HEK293 (cell line): ENCODE data around the gene TMEM125.
A peak's percentile ranks its signal among the peaks of the same experiment; 100 is the strongest.

Source experiments
- CTCF ChIA-PET: fragments of 350-600 bp; formaldehyde crosslinking; extraction: SDS; loops from one replicate; lab custom pipeline; 2021; ENCODE audit warnings: antibody characterized with exemption; lab: Yijun Ruan, JAX
- POLR2A ChIA-PET: fragments of 300-600 bp; formaldehyde crosslinking; extraction: SDS; loops from one replicate; lab custom pipeline; 2020; ENCODE audit warnings: antibody characterized with exemption, inconsistent platforms; lab: Yijun Ruan, JAX
- H3K27ac ChIP-seq: fragments of 200-500 bp; sonication (Bioruptor generic); 2 replicates; pipeline ENCODE4 v1.5.1; 2014; ENCODE audit warnings: low read depth, low read length, control low read depth, inconsistent platforms; ENCODE audit errors: extremely low read depth
- H3K36me3 ChIP-seq, 2 experiments: fragments of 200-500 bp in 1 of 2; sonication (Bioruptor generic) in 1 of 2; 1 replicate in 1 of 2; 2 replicates in 1 of 2; pipeline ENCODE4 v1.5.1; 2014 to 2017; ENCODE audit warnings: inconsistent platforms in 2 of 2, low read length in 2 of 2; ENCODE audit not compliant: control insufficient read depth in 2 of 2, insufficient read depth in 1 of 2
- H3K4me1 ChIP-seq: fragments of 200-500 bp; sonication (Bioruptor generic); 2 replicates; pipeline ENCODE4 v1.5.1; 2014; ENCODE audit warnings: mild to moderate bottlenecking, low read length, inconsistent platforms; ENCODE audit not compliant: control insufficient read depth, insufficient read depth
- H3K4me3 ChIP-seq: 2 replicates; pipeline ENCODE4 v1.5.1; 2011; ENCODE audit warnings: low read depth, mild to moderate bottlenecking, control low read depth, low read length, moderate library complexity
- H3K9me3 ChIP-seq: fragments of 200-500 bp; sonication (Bioruptor generic); 2 replicates; pipeline ENCODE4 v1.5.1; 2014; ENCODE audit warnings: low read depth, low read length, inconsistent platforms; ENCODE audit not compliant: control insufficient read depth, insufficient read depth
- GLI4 ChIP-seq: fragments of 450-650 bp; formaldehyde crosslinking; IDR thresholded peaks from 2 replicates; pipeline ENCODE4 v1.5.1; 2016; ENCODE audit warnings: missing biosample characterization, missing genetic modification characterization
- OSR2 ChIP-seq: fragments of 450-650 bp; formaldehyde crosslinking; IDR thresholded peaks from 2 replicates; pipeline ENCODE4 v1.5.1; 2016; ENCODE audit warnings: missing biosample characterization, missing genetic modification characterization
- SCRT1 ChIP-seq: fragments of 450-650 bp; formaldehyde crosslinking; IDR thresholded peaks from 2 replicates; pipeline ENCODE4 v1.5.1; 2016; ENCODE audit warnings: missing biosample characterization, missing genetic modification characterization, borderline replicate concordance
- SCRT2 ChIP-seq: fragments of 450-650 bp; formaldehyde crosslinking; IDR thresholded peaks from 2 replicates; pipeline ENCODE4 v1.5.1; 2016; ENCODE audit warnings: missing biosample characterization, missing genetic modification characterization
- ZBTB7A ChIP-seq: fragments of 450-650 bp; formaldehyde crosslinking; IDR thresholded peaks from 2 replicates; pipeline ENCODE4 v1.5.1; 2016; ENCODE audit warnings: low read depth, missing biosample characterization, missing genetic modification characterization
- ZFP41 ChIP-seq: fragments of 450-650 bp; formaldehyde crosslinking; IDR thresholded peaks from 2 replicates; pipeline ENCODE4 v1.5.1; 2016; ENCODE audit warnings: missing biosample characterization, missing genetic modification characterization, borderline replicate concordance
- ZNF138 ChIP-seq: fragments of 450-650 bp; formaldehyde crosslinking; IDR thresholded peaks from 2 replicates; pipeline ENCODE4 v1.5.1; 2016; ENCODE audit warnings: missing biosample characterization, missing genetic modification characterization, borderline replicate concordance
- ZNF174 ChIP-seq: fragments of 450-650 bp; formaldehyde crosslinking; IDR thresholded peaks from 2 replicates; pipeline ENCODE4 v1.5.0; 2017; ENCODE audit warnings: missing biosample characterization, mild to moderate bottlenecking, missing genetic modification characterization
- ZNF175 ChIP-seq: fragments of 450-650 bp; formaldehyde crosslinking; IDR thresholded peaks from 2 replicates; pipeline ENCODE4 v1.5.1; 2016; ENCODE audit warnings: missing biosample characterization, missing genetic modification characterization
- ZNF23 ChIP-seq: fragments of 450-650 bp; formaldehyde crosslinking; IDR thresholded peaks from 2 replicates; pipeline ENCODE4 v1.5.1; 2016; ENCODE audit warnings: missing biosample characterization, missing genetic modification characterization, borderline replicate concordance
- ZNF335 ChIP-seq: fragments of 450-650 bp; formaldehyde crosslinking; conservative IDR thresholded peaks from 2 replicates; pipeline ENCODE4 v1.5.1; 2016; ENCODE audit warnings: missing biosample characterization, missing genetic modification characterization
- ZNF366 ChIP-seq: fragments of 450-650 bp; formaldehyde crosslinking; conservative IDR thresholded peaks from 2 replicates; pipeline ENCODE4 v1.5.1; 2016; ENCODE audit warnings: missing biosample characterization, missing genetic modification characterization
- ZNF473 ChIP-seq: fragments of 450-650 bp; formaldehyde crosslinking; IDR thresholded peaks from 2 replicates; pipeline ENCODE4 v1.5.1; 2017; ENCODE audit warnings: missing biosample characterization, missing genetic modification characterization
- ZNF623 ChIP-seq: fragments of 450-650 bp; formaldehyde crosslinking; IDR thresholded peaks from 2 replicates; pipeline ENCODE4 v1.5.1; 2016; ENCODE audit warnings: missing biosample characterization, missing genetic modification characterization
- ZNF658 ChIP-seq: fragments of 450-650 bp; formaldehyde crosslinking; IDR thresholded peaks from 2 replicates; pipeline ENCODE4; 2016; ENCODE audit warnings: missing biosample characterization, missing genetic modification characterization
- ZNF837 ChIP-seq: fragments of 450-650 bp; formaldehyde crosslinking; IDR thresholded peaks from 2 replicates; pipeline ENCODE4 v1.5.1; 2016; ENCODE audit warnings: missing biosample characterization, missing genetic modification characterization
- TF ChIP-seq, protein P1 (sequence below): fragments of 450-650 bp; formaldehyde crosslinking; IDR thresholded peaks from 2 replicates; pipeline ENCODE4 v1.5.1; 2016; ENCODE audit warnings: missing biosample characterization, missing genetic modification characterization
- TF ChIP-seq, protein P2 (sequence below): fragments of 450-650 bp; formaldehyde crosslinking; IDR thresholded peaks from 2 replicates; pipeline ENCODE4 v1.5.1; 2016; ENCODE audit warnings: missing biosample characterization, missing genetic modification characterization, borderline replicate concordance
- TF ChIP-seq, protein P3 (sequence below): fragments of 450-650 bp; formaldehyde crosslinking; IDR thresholded peaks from 2 replicates; pipeline ENCODE4 v1.5.1; 2017; ENCODE audit warnings: missing biosample characterization, missing genetic modification characterization
- TF ChIP-seq, protein P4 (sequence below): fragments of 450-650 bp; formaldehyde crosslinking; IDR thresholded peaks from 2 replicates; pipeline ENCODE4 v1.5.1; 2016; ENCODE audit warnings: missing biosample characterization, missing genetic modification characterization
- TF ChIP-seq, protein P5 (sequence below): fragments of 450-650 bp; formaldehyde crosslinking; IDR thresholded peaks from 2 replicates; pipeline ENCODE4 v1.5.1; 2017; ENCODE audit warnings: missing biosample characterization, missing genetic modification characterization

The TMEM125 gene

DNA sequence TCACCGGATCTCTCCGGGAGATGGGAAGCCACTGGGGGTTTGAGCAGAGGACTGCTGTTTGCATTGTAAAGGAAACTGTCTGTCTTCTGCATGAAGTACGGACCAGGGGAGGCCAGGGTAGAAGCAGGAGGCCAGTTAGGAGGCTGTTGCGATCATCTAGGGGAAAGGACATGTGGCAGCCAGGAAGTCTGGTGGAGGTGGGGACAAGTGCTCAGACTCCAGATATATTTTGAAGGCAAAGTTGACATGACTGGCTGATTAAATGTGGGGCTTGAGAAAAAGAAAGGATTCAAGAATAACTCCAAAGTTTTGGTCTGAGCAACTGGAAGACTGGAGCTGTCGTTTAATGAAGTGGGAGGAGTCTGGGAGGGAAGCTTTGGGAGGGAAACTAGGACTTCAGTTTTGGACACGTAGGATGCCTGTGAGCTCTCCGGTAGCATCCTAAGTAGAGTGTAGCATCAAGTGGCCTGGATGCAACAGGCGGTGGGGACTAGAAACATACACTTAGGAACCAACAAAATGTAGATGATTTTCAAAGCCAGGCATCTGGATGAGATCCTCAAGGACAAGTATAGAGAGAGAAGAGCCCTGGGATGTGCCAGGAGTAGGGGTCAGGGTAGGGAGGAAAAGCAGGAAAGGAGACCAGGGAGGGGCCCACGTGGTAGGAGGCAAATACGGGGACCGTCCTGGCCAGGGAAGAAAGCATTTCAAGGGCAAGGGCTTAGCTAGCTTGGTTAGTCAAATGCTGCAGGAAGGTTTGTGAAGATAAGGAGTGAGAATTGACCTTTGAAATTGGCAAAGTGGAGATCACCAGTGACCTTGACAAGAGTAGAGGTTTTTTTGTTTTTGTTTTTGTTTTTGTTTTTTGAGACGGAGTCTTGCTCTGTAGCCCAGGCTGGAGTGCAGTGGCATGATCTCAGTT, 19.3 kb downstream of the TMEM125 start:
- TF ChIP-seq SCRT2 (tag by site-specific recombination) (peak; percentile 88), ZNF175 (tag by site-specific recombination) (no peak), SCRT1 (tag by site-specific recombination) (peak; percentile 67; the same call in 1 of the 2 replicates)
- Histone ChIP-seq H3K4me3 (no peak overlapping the region), H3K27ac (no peak overlapping the region), H3K36me3 (no peaks in the 10 kb centered on the region), H3K9me3 (no peaks in the 10 kb centered on the region), H3K4me1 (no peaks in the 10 kb centered on the region)
- ChIA-PET POLR2A (no interaction called here), CTCF (no interaction called here)

DNA sequence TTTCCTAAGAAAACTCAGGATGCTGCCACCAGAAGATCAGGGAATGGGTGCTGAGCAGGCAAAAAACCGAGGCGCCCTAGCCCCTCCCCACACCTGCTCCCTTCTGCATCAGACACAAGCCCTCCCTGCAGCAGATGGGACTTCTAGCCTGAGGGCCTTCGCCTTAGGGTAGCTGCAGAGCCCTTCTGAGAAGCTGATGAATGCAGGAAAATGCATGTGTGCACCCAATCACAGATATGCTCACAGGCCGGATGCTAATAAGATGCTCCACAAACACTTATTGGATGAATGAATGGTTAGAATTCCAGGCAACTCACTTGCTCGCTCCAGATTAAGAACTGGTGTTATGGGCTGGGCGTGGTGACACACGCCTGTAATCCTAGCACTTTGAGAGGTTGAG, 22.4 kb downstream of the TMEM125 start:
- TF ChIP-seq ZNF658 (no peak), ZNF335 (tag by site-specific recombination) (0 out of 2 replicates have a peak, but pooled peaks have one; percentile 19)
- H3K4me3 ChIP-seq: no peak overlapping the region
- H3K4me1 ChIP-seq: peaks cover 4% of the 10 kb centered on the region
- H3K36me3 ChIP-seq: no peaks in the 10 kb centered on the region
- ChIA-PET CTCF (interaction anchor here (0.6 kb wide), 1 partner anchor 279 kb away, joined by 5 read pairs; no protein-coding TSS in a partner anchor), POLR2A (no interaction called here)
- H3K27ac ChIP-seq: no peak overlapping the region
- no peaks in the 10 kb centered on the region for H3K9me3 ChIP-seq

DNA sequence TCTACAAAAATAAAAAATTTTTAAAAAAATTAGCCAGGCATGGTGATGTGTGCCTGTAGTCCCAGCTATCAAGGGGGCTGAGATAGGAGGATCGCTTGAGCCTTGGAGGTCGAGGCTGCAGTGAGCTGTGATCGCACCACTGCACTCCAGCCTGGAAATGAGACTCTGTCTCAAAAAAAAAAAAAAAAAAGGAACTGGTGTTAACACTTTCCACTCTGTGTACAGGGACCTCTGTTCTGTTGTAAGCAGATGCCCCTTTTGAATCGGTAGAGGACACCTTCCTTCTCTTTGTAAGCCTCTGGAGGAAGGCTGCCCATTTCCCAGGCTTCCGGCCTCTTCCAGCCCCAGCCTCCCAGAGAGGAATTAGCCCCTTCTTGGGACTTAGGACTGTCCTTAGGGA, 22.9 kb downstream of the TMEM125 start:
- CTCF ChIA-PET: interaction anchor here (0.6 kb wide), 1 partner anchor 279 kb away, joined by 5 read pairs; no protein-coding TSS in a partner anchor
- Histone ChIP-seq H3K36me3 (no peaks in the 10 kb centered on the region), H3K4me3 (no peak overlapping the region), H3K9me3 (no peaks in the 10 kb centered on the region), H3K4me1 (peaks cover 4% of the 10 kb centered on the region), H3K27ac (no peak overlapping the region)
- POLR2A ChIA-PET: no interaction called here
- TF ChIP-seq, protein P1, sequence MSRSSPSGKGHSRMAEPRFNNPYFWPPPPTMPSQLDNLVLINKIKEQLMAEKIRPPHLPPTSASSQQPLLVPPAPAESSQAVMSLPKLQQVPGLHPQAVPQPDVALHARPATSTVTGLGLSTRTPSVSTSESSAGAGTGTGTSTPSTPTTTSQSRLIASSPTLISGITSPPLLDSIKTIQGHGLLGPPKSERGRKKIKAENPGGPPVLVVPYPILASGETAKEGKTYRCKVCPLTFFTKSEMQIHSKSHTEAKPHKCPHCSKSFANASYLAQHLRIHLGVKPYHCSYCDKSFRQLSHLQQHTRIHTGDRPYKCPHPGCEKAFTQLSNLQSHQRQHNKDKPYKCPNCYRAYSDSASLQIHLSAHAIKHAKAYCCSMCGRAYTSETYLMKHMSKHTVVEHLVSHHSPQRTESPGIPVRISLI (tag by site-specific recombination): no peak
- TF ChIP-seq ZNF174 (tag by site-specific recombination) (no peak), ZNF138 (tag by site-specific recombination) (no peak), ZNF366 (tag by site-specific recombination) (no peak), ZFP41 (tag by site-specific recombination) (no peak), ZNF837 (tag by site-specific recombination) (no peak), GLI4 (tag by site-specific recombination) (no peak), ZBTB7A (tag by site-specific recombination) (no peak), OSR2 (no peak), ZNF473 (tag by site-specific recombination) (no peak), ZNF623 (tag by site-specific recombination) (no peak), ZNF23 (tag by site-specific recombination) (no peak)
- TF ChIP-seq, protein P2, sequence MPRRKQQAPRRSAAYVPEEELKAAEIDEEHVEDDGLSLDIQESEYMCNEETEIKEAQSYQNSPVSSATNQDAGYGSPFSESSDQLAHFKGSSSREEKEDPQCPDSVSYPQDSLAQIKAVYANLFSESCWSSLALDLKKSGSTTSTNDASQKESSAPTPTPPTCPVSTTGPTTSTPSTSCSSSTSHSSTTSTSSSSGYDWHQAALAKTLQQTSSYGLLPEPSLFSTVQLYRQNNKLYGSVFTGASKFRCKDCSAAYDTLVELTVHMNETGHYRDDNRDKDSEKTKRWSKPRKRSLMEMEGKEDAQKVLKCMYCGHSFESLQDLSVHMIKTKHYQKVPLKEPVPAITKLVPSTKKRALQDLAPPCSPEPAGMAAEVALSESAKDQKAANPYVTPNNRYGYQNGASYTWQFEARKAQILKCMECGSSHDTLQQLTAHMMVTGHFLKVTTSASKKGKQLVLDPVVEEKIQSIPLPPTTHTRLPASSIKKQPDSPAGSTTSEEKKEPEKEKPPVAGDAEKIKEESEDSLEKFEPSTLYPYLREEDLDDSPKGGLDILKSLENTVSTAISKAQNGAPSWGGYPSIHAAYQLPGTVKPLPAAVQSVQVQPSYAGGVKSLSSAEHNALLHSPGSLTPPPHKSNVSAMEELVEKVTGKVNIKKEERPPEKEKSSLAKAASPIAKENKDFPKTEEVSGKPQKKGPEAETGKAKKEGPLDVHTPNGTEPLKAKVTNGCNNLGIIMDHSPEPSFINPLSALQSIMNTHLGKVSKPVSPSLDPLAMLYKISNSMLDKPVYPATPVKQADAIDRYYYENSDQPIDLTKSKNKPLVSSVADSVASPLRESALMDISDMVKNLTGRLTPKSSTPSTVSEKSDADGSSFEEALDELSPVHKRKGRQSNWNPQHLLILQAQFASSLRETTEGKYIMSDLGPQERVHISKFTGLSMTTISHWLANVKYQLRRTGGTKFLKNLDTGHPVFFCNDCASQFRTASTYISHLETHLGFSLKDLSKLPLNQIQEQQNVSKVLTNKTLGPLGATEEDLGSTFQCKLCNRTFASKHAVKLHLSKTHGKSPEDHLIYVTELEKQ (tag by site-specific recombination): no peak
- TF ChIP-seq, protein P3, sequence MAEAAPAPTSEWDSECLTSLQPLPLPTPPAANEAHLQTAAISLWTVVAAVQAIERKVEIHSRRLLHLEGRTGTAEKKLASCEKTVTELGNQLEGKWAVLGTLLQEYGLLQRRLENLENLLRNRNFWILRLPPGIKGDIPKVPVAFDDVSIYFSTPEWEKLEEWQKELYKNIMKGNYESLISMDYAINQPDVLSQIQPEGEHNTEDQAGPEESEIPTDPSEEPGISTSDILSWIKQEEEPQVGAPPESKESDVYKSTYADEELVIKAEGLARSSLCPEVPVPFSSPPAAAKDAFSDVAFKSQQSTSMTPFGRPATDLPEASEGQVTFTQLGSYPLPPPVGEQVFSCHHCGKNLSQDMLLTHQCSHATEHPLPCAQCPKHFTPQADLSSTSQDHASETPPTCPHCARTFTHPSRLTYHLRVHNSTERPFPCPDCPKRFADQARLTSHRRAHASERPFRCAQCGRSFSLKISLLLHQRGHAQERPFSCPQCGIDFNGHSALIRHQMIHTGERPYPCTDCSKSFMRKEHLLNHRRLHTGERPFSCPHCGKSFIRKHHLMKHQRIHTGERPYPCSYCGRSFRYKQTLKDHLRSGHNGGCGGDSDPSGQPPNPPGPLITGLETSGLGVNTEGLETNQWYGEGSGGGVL (tag by site-specific recombination): no peak
- TF ChIP-seq, protein P4, sequence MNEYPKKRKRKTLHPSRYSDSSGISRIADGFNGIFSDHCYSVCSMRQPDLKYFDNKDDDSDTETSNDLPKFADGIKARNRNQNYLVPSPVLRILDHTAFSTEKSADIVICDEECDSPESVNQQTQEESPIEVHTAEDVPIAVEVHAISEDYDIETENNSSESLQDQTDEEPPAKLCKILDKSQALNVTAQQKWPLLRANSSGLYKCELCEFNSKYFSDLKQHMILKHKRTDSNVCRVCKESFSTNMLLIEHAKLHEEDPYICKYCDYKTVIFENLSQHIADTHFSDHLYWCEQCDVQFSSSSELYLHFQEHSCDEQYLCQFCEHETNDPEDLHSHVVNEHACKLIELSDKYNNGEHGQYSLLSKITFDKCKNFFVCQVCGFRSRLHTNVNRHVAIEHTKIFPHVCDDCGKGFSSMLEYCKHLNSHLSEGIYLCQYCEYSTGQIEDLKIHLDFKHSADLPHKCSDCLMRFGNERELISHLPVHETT (tag by site-specific recombination): no peak
- TF ChIP-seq, protein P5, sequence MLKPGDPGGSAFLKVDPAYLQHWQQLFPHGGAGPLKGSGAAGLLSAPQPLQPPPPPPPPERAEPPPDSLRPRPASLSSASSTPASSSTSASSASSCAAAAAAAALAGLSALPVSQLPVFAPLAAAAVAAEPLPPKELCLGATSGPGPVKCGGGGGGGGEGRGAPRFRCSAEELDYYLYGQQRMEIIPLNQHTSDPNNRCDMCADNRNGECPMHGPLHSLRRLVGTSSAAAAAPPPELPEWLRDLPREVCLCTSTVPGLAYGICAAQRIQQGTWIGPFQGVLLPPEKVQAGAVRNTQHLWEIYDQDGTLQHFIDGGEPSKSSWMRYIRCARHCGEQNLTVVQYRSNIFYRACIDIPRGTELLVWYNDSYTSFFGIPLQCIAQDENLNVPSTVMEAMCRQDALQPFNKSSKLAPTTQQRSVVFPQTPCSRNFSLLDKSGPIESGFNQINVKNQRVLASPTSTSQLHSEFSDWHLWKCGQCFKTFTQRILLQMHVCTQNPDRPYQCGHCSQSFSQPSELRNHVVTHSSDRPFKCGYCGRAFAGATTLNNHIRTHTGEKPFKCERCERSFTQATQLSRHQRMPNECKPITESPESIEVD (tag by site-specific recombination): no peak
